A673 (cell line): ENCODE results near the gene ZNF33A. TPM values are rescaled to one million over a fixed set of nuclear protein-coding genes. Genes with fewer than 3 reads are reported as not detected.

Experiments
- BruUV-seq: library from RNA; stranded (reverse); fragments of 400-500 nt; replicated peaks from 2 replicates; lab custom pipeline; 2021; lab: Mats Ljungman, UMichigan
- CTCF ChIA-PET: fragments of 300-600 bp; sonication (Branson Sonifier 250); formaldehyde crosslinking; loops from one replicate; lab custom pipeline; 2022; ENCODE audit warnings: antibody characterized with exemption; lab: Charles Lee
- POLR2A ChIA-PET: fragments of 300-600 bp; sonication (Branson Sonifier 250); formaldehyde crosslinking; loops from one replicate; lab custom pipeline; 2022; ENCODE audit warnings: antibody characterized with exemption; ENCODE audit not compliant: low non-redundant PET; lab: Charles Lee
- DNase-seq: peaks from one replicate; pipeline ENCODE4 v3.0.0-alpha.2; 2015; ENCODE audit warnings: low spot score
- H3K27ac ChIP-seq: fragments of 200-600 bp; sonication (generic); 2 replicates; pipeline ENCODE4 v1.5.1; 2016; ENCODE audit warnings: mixed run types, low read depth, mild to moderate bottlenecking, mixed read lengths, antibody characterized with exemption, low read length; ENCODE audit not compliant: poor library complexity, severe bottlenecking
- H3K27me3 ChIP-seq: fragments of 200-600 bp; sonication (generic); replicated peaks from 2 replicates; pipeline ENCODE4 v1.6.1; 2017; ENCODE audit warnings: mixed run types, low read depth, mild to moderate bottlenecking, mixed read lengths, antibody characterized with exemption, low read length; ENCODE audit not compliant: insufficient read depth, poor library complexity
- H3K36me3 ChIP-seq: fragments of 200-600 bp; sonication (generic); 2 replicates; pipeline ENCODE4 v1.6.1; 2016; ENCODE audit warnings: mixed run types, mild to moderate bottlenecking, mixed read lengths, antibody characterized with exemption, low read length; ENCODE audit not compliant: insufficient read depth, poor library complexity, severe bottlenecking
- H3K4me1 ChIP-seq: fragments of 200-600 bp; sonication (generic); 2 replicates; pipeline ENCODE4 v1.6.1; 2017; ENCODE audit warnings: mixed run types, mild to moderate bottlenecking, mixed read lengths, antibody characterized with exemption, low read length; ENCODE audit not compliant: insufficient read depth, poor library complexity, severe bottlenecking
- H3K4me3 ChIP-seq: fragments of 200-600 bp; sonication (generic); 2 replicates; pipeline ENCODE4 v1.5.1; 2016; ENCODE audit warnings: low read depth, mixed run types, mild to moderate bottlenecking, mixed read lengths, low read length; ENCODE audit not compliant: poor library complexity, severe bottlenecking
- H3K9me3 ChIP-seq: fragments of 200-600 bp; sonication (generic); 2 replicates; pipeline ENCODE4 v1.6.1; 2016; ENCODE audit warnings: mixed run types, low read depth, mild to moderate bottlenecking, mixed read lengths, antibody characterized with exemption, low read length; ENCODE audit not compliant: poor library complexity, severe bottlenecking
- EZH2 ChIP-seq: fragments of 200-600 bp; sonication (generic); IDR thresholded peaks from 2 replicates; pipeline ENCODE4 v1.6.1; 2017; ENCODE audit warnings: borderline replicate concordance, low read depth, mild to moderate bottlenecking, mixed read lengths, antibody characterized with exemption, low read length; ENCODE audit not compliant: poor library complexity, severe bottlenecking
- intact Hi-C: fragments of 100-400 bp; cut with micrococcal nuclease; formaldehyde crosslinking; loops from one replicate; pipeline ENCODE4 v1.10.0; 2022; ENCODE audit not compliant: unreplicated experiment
- total RNA-seq: library from RNA; stranded (reverse); gene quantifications from 2 replicates; pipeline ENCODE4 v1.2.3, GENCODE V29; 2021
- TF ChIP-seq, protein P1 (sequence below): fragments of 300-800, 200-600 bp; sonication (generic); conservative IDR thresholded peaks from 2 replicates; pipeline ENCODE4 v1.5.1; 2017; ENCODE audit warnings: low read depth, mild to moderate bottlenecking, antibody characterized with exemption, low read length, moderate library complexity, mixed read lengths

The ZNF33A gene
- total RNA-seq, 1 experiment from 2014 or later: 21.9 TPM

DNA sequence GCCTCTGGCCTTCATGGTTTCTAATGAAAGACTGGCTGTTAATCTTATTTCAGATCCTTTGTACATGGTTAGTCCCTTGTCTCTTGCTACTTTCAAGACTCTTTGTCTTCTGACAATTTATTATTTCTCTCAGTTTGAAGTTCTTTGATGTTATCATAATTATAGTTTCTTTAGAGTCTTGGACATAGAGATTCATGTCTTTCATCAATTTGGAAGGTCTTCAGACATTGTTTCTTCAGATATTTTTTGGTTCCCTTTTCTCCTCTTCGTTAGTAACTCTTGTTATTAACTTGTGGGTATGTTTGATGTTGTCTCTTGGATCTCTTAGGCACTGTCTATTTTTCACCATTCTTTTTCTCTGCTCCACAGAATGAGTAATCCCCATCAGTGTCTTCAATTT is 92.4 kb downstream of the ZNF33A start:
- H3K9me3 ChIP-seq: peaks cover 52% of the 10 kb centered on the region
- no peaks in the 10 kb centered on the region for H3K4me1 ChIP-seq
- ChIA-PET CTCF (no interaction called here), POLR2A (no interaction called here)
- TF ChIP-seq EZH2: no peak
- TF ChIP-seq, protein P1, sequence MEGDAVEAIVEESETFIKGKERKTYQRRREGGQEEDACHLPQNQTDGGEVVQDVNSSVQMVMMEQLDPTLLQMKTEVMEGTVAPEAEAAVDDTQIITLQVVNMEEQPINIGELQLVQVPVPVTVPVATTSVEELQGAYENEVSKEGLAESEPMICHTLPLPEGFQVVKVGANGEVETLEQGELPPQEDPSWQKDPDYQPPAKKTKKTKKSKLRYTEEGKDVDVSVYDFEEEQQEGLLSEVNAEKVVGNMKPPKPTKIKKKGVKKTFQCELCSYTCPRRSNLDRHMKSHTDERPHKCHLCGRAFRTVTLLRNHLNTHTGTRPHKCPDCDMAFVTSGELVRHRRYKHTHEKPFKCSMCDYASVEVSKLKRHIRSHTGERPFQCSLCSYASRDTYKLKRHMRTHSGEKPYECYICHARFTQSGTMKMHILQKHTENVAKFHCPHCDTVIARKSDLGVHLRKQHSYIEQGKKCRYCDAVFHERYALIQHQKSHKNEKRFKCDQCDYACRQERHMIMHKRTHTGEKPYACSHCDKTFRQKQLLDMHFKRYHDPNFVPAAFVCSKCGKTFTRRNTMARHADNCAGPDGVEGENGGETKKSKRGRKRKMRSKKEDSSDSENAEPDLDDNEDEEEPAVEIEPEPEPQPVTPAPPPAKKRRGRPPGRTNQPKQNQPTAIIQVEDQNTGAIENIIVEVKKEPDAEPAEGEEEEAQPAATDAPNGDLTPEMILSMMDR: no peak
- no peak overlapping the region for H3K4me3 ChIP-seq
- peaks cover 61% of the 10 kb centered on the region for H3K36me3 ChIP-seq
- intact Hi-C loops: no loop called here
- no peaks in the 10 kb centered on the region for H3K27me3 ChIP-seq
- no peak for DNase-seq
- no TSS peak for BruUV-seq
- H3K27ac ChIP-seq: no peak overlapping the region

DNA sequence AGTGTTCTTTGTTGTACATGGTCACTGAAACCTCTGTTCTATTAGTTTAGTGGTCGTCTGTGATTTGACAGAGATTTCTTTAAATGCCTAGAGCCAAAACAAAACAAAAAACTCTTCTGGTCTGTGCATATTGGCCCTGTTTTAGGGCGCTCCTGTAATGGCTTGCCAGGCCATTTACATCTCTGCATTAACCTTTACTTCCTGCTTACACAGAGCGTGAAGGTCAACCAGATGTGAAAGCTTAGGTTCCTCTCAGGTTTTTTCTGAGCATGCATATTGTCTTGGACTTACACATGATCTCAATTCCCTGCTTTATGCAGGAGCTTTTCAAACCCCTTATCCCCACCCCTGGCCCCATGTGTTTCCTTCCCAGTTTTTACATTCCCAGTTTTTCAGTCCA is 93.3 kb downstream of the ZNF33A start:
- H3K27me3 ChIP-seq: no peaks in the 10 kb centered on the region
- no peak overlapping the region for H3K4me3 ChIP-seq
- intact Hi-C loops: no loop called here
- no peak overlapping the region for H3K27ac ChIP-seq
- DNase-seq: no peak
- POLR2A ChIA-PET: no interaction called here
- no TSS peak for BruUV-seq
- CTCF ChIA-PET: no interaction called here
- H3K36me3 ChIP-seq: peaks cover 53% of the 10 kb centered on the region
- H3K9me3 ChIP-seq: peaks cover 53% of the 10 kb centered on the region
- no peaks in the 10 kb centered on the region for H3K4me1 ChIP-seq
- TF ChIP-seq, protein P1: no peak
- TF ChIP-seq EZH2: no peak

DNA sequence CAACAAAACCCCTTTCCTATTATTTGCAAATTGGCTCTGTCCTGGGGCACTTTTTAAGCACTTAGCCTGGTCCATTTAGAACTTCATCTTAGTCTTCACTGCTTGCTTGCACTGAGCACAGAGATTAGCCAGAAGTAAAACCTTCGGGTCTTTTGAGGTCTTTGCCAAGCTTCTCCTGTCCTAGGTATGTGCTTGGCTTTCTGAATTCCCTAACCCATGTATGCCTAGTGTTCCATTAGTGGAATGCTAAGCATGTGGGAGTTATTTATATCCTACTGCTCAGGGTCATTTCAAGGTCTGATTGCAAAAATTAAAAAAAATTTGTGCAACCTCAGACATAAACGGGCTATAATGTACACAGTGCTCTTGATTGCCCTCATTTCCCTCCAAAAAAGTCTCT is 101.7 kb downstream of the ZNF33A start:
- Histone ChIP-seq H3K4me1 (no peaks in the 10 kb centered on the region), H3K9me3 (peaks cover 52% of the 10 kb centered on the region), H3K36me3 (peaks cover 33% of the 10 kb centered on the region), H3K27ac (no peak overlapping the region), H3K27me3 (no peaks in the 10 kb centered on the region), H3K4me3 (no peak overlapping the region)
- no peak for TF ChIP-seq EZH2
- TF ChIP-seq, protein P1: no peak
- intact Hi-C loops: no loop called here
- BruUV-seq: no TSS peak
- no peak for DNase-seq
- ChIA-PET CTCF (no interaction called here), POLR2A (no interaction called here)

Other genes with a start within 250 kb of the ZNF33A start
- 8.7 and 10.6 TPM in 2 replicates for gene ZNF248, start 153.1 kb upstream of the ZNF33A start, total RNA-seq
- gene ZNF25, start 34.0 kb upstream of the ZNF33A start, total RNA-seq: 5.8 and 6.7 TPM in 2 replicates
- gene ZNF37A, start 83.7 kb downstream of the ZNF33A start, total RNA-seq: 19.0 and 20.4 TPM in 2 replicates